Left colon (tissue), 2 donors: ENCODE data around the gene LEMD3. TPM values are rescaled to one million over a fixed set of nuclear protein-coding genes. Genes with fewer than 3 reads are reported as not detected.

ENCODE experiments used
- ATAC-seq: fragments of 200-7000 bp; cut with Tn5 transposase; one replicate; pipeline ENCODE4 v1.9.1; 2020; ENCODE audit warnings: mild to moderate bottlenecking, moderate library complexity
- DNase-seq, 2 donors: peaks; one replicate each; pipeline ENCODE4 v3.0.0-alpha.2; 2020
- intact Hi-C, 2 donors: fragments of 100-400 bp; cut with DNase I in 1 of 2; cut with micrococcal nuclease in 1 of 2; formaldehyde crosslinking; loops; one replicate each; pipeline versions ENCODE4 v1.11.2 to v1.14.0; 2022; cut with DNase I, micrococcal nuclease
- total RNA-seq, 2 donors: library from RNA; stranded (reverse); fragmentation: NEBNext Ultra II Directional; extraction: Animal tissue kit (Norgen Biotek cat#: 25700); gene quantifications; one replicate each; pipeline ENCODE4 v1.2.1, GENCODE V29; 2021
- donor health status: DM: no; HTN: no; CAD: no.
- donor health status: DM: yes; HTN: yes; CAD: no.

Gene LEMD3
- total RNA-seq, 2 donors from 2014 or later: 36.4 to 37.2 TPM

DNA sequence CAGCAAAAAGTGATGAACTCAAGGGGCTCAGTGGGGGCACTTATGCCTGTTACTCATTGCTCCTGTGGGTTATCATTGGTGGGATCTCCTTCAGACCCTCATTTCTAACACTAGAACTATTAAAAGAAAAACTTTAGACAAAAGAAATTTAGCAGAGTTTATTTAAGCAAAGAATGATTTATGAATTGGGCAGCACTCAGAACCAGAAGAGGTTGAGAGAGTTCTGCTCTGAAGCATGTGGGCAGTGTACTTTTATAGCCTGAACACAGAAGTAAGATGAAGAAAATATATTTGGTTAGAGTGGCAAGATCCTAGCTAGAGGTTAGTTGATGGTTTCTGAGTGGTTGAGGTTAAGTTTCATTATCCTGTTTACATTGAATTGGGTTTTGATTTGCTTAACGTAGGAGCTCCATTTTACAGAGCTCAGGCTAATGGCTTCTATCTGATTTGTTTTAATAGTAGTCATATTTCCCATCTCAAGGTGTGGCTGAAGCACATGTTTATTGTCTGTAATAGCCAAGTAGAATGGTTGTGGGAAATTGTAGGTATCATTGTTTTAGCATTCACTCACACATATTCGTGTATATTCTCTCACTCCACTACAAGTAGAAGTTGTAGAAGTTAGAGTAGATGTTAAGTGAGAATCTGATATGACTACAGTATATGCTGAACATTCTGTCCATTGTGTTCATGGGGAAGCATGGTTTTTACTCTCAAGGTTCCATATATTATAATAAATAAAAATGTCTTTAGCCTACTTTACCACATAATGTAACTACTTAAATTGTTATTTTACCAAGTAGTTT is 27.6 kb downstream of the LEMD3 start:
- peak; percentile 47 for ATAC-seq
- intact Hi-C loops: no loop called here
- no peak for DNase-seq

DNA sequence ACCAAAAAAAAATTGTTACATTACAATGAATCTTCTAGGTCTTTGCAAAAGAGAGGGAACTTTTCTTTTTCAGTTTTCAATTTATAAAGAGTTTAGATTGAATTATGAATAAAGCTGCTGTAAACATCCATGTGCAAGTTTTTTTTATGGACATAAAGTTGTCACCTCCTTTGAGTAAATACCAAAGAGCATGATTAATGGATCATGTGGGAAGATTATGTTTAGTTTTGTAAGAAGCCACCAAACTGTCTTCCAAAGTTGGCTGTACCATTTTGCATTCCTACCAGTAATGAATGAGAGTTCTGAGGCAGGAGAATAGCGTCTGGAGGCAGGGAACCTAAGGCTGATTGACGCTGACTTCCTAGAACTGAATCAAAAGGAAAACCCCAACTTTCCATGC is 30.2 kb downstream of the LEMD3 start:
- no peak for ATAC-seq
- intact Hi-C loops: no loop called here
- no peak for DNase-seq

DNA sequence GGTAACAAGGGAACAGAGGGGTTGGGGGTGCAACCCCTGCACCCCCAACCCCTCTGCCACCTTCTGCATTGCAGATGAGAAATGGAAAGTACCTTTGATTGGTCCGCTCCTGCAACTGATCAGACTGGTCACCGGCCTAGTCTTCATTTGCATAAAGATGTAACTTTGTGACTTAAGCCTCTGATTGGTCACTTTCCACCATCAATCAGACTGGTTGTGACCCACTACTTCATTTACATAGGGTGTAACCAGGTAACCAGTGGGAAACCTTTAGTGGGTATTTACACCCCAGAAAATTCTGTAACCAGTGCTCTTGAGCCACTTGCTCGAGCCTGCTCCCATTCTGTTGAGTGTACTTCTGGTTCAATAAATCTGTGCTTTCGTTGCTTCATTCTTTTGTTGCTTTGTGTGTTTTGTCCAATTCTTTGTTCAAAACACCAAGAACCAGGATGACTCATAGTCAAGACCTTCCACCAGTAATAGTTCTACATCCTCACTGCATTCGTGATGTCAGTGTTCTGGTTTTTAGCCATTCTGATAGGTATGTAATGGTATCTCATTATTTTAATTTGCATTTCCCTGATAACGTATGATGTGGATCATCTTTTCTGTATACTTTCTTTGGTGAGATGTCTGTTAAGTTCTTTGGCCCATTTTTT is 30.8 kb downstream of the LEMD3 start:
- ATAC-seq (no peak), DNase-seq (no peak)
- intact Hi-C loops: no loop called here

GRCh38 chr12:65203376-65203775 is 34.0 kb downstream of the LEMD3 start:
- intact Hi-C loops: no loop called here
- ATAC-seq: no peak
- DNase-seq: no peak

GRCh38 chr12:65204886-65205525 is 35.6 kb downstream of the LEMD3 start:
- DNase-seq (no peak), ATAC-seq (no peak)

DNA sequence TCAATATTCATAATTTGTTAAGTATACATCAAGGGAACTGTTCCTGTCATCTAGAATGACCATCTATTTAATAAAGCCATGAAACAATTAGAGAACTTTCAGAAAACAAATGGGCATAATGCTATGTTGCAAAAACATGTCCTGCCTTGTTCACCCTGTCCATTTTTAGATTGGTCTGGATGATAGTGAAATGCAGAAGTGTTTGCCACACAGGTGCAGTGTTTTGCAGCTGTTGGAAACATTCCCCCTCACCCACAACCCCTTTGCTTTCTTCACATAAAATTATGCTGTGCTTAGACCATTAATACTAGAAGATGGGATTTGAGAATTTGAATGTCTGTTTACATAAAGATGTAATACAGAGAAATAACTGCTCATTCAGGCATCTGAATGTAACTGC is 36.5 kb downstream of the LEMD3 start:
- intact Hi-C loops: no loop called here
- ATAC-seq (no peak), DNase-seq (no peak)

More at GRCh38 chr12:65204886-65205525, 35.6 kb downstream of the LEMD3 start:
- intact Hi-C loops: no loop called here

GRCh38 chr12:65208125-65208524 is 38.7 kb downstream of the LEMD3 start:
- ATAC-seq: no peak

GRCh38 chr12:65208964-65209654 is 39.7 kb downstream of the LEMD3 start:
- intact Hi-C loops: no loop called here
- no peak for DNase-seq

More at GRCh38 chr12:65208125-65208524, 38.7 kb downstream of the LEMD3 start:
- intact Hi-C loops: no loop called here
- DNase-seq: no peak

GRCh38 chr12:65209655-65210043 is 40.3 kb downstream of the LEMD3 start:
- no peak for DNase-seq
- peak; percentile 57 for ATAC-seq
- intact Hi-C loops: no loop called here

More at GRCh38 chr12:65208964-65209654, 39.7 kb downstream of the LEMD3 start:
- no peak for ATAC-seq

- ATAC-seq (no peak), DNase-seq (no peak)
- intact Hi-C loops: no loop called here
Measured at GRCh38 chr12:65217086-65217485, 47.7 kb downstream of the LEMD3 start.

- intact Hi-C loops: no loop called here
- no peak for ATAC-seq
- DNase-seq: no peak
Measured at GRCh38 chr12:65220761-65221160, 51.4 kb downstream of the LEMD3 start.

GRCh38 chr12:65229441-65229840 is 60.1 kb downstream of the LEMD3 start:
- DNase-seq (no peak), ATAC-seq (no peak)
- intact Hi-C loops: no loop called here

DNA sequence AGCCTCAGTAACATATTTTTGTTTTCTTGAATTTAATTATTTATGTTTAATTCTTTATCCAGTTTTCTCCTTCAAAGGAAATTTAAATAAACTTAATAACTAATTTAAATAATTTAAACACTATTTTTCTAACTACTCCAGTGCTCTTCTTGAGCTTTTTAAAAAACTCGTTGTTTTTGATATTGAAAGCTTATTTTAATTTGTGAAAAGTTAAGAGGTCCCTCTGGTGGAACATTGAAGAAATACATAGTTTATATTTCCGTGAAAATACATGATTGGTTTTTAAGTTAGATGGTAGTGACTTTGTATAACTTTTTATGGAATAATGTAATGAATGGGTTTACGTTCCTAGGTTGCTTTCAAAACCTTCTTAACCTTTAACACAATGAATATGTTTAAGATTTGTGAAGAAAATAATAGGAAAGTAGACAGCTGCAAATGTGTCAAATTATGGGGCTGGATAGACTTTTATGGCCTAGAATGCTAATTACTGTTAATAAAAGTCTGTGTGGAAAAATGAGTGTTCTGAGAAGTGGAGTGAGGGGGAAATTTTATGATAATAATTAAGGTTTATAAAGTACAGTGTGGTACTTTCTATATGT is 63.2 kb downstream of the LEMD3 start:
- intact Hi-C loops: loop anchor here in 1 of 2 donors (10.0 kb wide), 1 partner anchor 348 kb away; no protein-coding TSS in a partner anchor
- DNase-seq: no peak

GRCh38 chr12:65237153-65237552 is 67.8 kb downstream of the LEMD3 start:
- intact Hi-C loops: loop anchor here in 1 of 2 donors (10.0 kb wide), 1 partner anchor 352 kb away; no protein-coding TSS in a partner anchor
- no peak for ATAC-seq
- no peak for DNase-seq

More for the DNA sequence above, 63.2 kb downstream of the LEMD3 start:
- no peak for ATAC-seq

DNA sequence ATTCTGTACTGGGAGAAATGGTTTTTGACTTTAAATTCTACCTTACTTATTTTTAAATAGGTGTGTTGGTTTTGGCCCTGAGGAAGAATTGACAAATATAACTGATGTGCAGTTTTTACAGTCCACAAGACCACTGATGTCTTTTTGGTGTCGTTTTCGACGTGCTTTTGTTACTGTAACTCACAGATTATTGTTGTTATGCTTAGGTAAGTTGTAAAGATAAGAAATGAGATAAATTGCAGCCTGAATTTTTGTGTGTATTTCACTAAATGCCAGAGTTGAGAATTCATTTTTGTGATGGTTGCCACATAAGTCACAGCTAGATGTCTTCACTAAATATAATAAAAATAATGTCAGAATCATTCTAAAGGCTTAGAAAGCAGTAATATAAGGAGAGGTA is 69.2 kb downstream of the LEMD3 start:
- intact Hi-C loops: loop anchor here in 1 of 2 donors (10.0 kb wide), 1 partner anchor 354 kb away; no protein-coding TSS in a partner anchor
- no peak for ATAC-seq
- no peak for DNase-seq

DNA sequence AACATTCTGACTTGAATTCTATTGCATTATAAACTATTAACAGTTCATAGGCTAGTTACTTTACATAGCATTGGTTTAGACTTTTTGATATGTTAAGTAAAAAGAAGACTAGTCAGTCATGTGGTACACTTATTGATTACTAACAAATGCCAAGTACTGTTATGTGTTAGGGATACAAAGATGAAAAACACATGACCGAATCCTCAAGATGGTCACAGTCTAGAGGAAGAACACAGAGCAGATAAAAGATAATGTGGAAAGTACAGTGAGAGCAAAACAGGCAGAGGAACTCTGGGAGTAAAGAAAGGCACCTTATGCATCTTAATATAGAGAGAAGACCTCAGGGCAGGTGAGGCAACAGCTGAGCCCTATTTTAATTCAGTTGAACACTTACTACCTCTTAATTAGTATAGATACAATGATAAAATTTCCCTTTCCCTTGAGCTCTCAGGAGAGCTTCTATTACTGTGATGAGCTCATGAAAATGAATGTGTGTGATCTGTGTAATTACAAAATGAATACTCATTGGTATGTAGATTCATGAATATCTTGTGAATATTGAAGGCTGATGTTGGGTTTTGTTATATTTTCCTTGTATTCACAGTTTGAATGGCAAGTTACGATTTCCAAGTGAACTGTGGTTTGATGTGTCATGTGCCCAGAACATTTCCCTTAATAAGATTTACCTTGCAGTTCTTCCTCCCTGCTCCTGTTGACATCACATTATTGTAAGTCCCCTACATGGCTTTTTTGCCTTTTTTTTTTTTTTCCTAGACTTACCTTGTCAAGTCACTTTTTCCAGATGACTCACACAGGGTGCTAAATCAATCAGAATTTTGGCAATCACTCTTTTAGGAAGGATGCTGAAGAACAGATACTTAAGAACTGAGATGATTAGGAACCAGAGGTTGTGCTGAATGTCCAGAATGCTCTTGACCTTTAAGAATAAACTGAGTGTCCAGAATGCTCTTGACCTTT is 79.6 kb downstream of the LEMD3 start:
- intact Hi-C loops: no loop called here
- DNase-seq (no peak), ATAC-seq (no peak)

DNA sequence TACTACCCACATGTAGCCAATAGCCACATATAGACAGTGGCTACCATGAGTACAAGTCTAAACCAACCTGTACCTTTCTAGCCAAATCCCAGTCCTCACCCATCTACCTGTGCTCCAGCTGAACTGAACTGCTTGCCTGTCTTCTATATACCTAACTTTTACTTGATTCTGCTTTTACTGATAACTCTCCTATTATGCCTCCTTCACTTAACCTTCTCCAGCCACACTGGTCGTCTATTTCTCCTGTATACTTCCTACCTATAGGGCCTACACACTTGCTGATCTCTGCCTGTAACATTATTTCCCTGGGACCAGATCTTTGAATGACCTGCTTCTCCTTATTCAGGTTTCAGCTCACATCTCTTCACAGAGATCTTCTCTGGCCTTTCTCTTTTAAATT is 83.1 kb downstream of the LEMD3 start:
- DNase-seq (no peak), ATAC-seq (no peak)
- intact Hi-C loops: no loop called here

- DNase-seq (no peak), ATAC-seq (no peak)
- intact Hi-C loops: no loop called here
Measured at GRCh38 chr12:65257986-65258385, 88.6 kb downstream of the LEMD3 start.
